ENCODE data around the gene PARD3B. TPM values are rescaled to one million over a fixed set of nuclear protein-coding genes. Genes with fewer than 3 reads are reported as not detected.

PARD3B gene
- total RNA-seq, 1 donor from 2014 or later: 29.7 TPM

GRCh38 chr2:205613970-205614559 is 1068.8 kb downstream of the PARD3B start:
- peaks cover 1% of the 10 kb centered on the region for H3K36me3 Mint-ChIP-seq (ENCODE audit: insufficient read depth)
- no peak overlapping the region for H3K27ac Mint-ChIP-seq
- no peak for DNase-seq (ENCODE audit: low spot score, unreplicated experiment)
- no peaks in the 10 kb centered on the region for H3K27me3 Mint-ChIP-seq
- TF ChIP-seq CTCF (IDR thresholded peaks at IDR 0.05; ENCODE audit: unreplicated experiment): no peak
- H3K4me3 Mint-ChIP-seq (ENCODE audit: low read depth): no peak overlapping the region
- no peaks in the 10 kb centered on the region for H3K9me3 Mint-ChIP-seq (ENCODE audit: low read depth)
- H3K4me1 Mint-ChIP-seq (ENCODE audit: low read depth): peaks cover 10% of the 10 kb centered on the region

- no peaks in the 10 kb centered on the region for H3K9me3 Mint-ChIP-seq (ENCODE audit: low read depth)
- H3K4me3 Mint-ChIP-seq (ENCODE audit: low read depth): no peak overlapping the region
- no peaks in the 10 kb centered on the region for H3K27me3 Mint-ChIP-seq
- peaks cover 10% of the 10 kb centered on the region for H3K4me1 Mint-ChIP-seq (ENCODE audit: low read depth)
- TF ChIP-seq CTCF (IDR thresholded peaks at IDR 0.05; ENCODE audit: unreplicated experiment): no peak
- DNase-seq (ENCODE audit: low spot score, unreplicated experiment): no peak
- H3K27ac Mint-ChIP-seq: no peak overlapping the region
- H3K36me3 Mint-ChIP-seq (ENCODE audit: insufficient read depth): peaks cover 1% of the 10 kb centered on the region
These were observed 1069.7 kb downstream of the PARD3B start for GRCh38 chr2:205614965-205615364.

GRCh38 chr2:205617905-205618304 is 1072.6 kb downstream of the PARD3B start:
- Mint-ChIP-seq H3K9me3 (ENCODE audit: low read depth) (no peaks in the 10 kb centered on the region), H3K4me1 (ENCODE audit: low read depth) (peaks cover 8% of the 10 kb centered on the region), H3K4me3 (ENCODE audit: low read depth) (no peak overlapping the region), H3K36me3 (ENCODE audit: insufficient read depth) (peaks cover 1% of the 10 kb centered on the region), H3K27me3 (no peaks in the 10 kb centered on the region), H3K27ac (no peak overlapping the region)
- DNase-seq (ENCODE audit: low spot score, unreplicated experiment): no peak
- TF ChIP-seq CTCF (IDR thresholded peaks at IDR 0.05; ENCODE audit: unreplicated experiment): no peak

GRCh38 chr2:205619600-205619999 is 1074.3 kb downstream of the PARD3B start:
- DNase-seq (ENCODE audit: low spot score, unreplicated experiment): no peak
- no peak overlapping the region for H3K27ac Mint-ChIP-seq
- TF ChIP-seq CTCF (IDR thresholded peaks at IDR 0.05; ENCODE audit: unreplicated experiment): no peak
- H3K4me3 Mint-ChIP-seq (ENCODE audit: low read depth): no peak overlapping the region
- H3K9me3 Mint-ChIP-seq (ENCODE audit: low read depth): no peaks in the 10 kb centered on the region
- H3K36me3 Mint-ChIP-seq (ENCODE audit: insufficient read depth): peaks cover 1% of the 10 kb centered on the region
- H3K27me3 Mint-ChIP-seq: no peaks in the 10 kb centered on the region
- peaks cover 5% of the 10 kb centered on the region for H3K4me1 Mint-ChIP-seq (ENCODE audit: low read depth)

- Mint-ChIP-seq H3K27ac (no peak overlapping the region), H3K27me3 (no peaks in the 10 kb centered on the region), H3K9me3 (ENCODE audit: low read depth) (no peaks in the 10 kb centered on the region), H3K4me1 (ENCODE audit: low read depth) (peaks cover 21% of the 10 kb centered on the region), H3K4me3 (ENCODE audit: low read depth) (no peak overlapping the region), H3K36me3 (ENCODE audit: insufficient read depth) (no peaks in the 10 kb centered on the region)
- DNase-seq (ENCODE audit: low spot score, unreplicated experiment): no peak
- no peak for TF ChIP-seq CTCF (IDR thresholded peaks at IDR 0.05; ENCODE audit: unreplicated experiment)
These were observed 1081.8 kb downstream of the PARD3B start for GRCh38 chr2:205627085-205627484.

Measured in progenitor cell of endocrine pancreas (in vitro differentiated cells).